Urothelium cell line (cell line): Measurements from ENCODE around the gene ZSWIM8.

ENCODE experiments used
- DNase-seq: peaks from one replicate; pipeline ENCODE4 v3.0.0; 2011; ENCODE audit warnings: low spot score, mixed read lengths
- FAIRE-seq: peaks from 2 replicates; lab custom pipeline; 2011; peaks lifted over from hg19 to GRCh38; lab: Jason Lieb, UNC

The ZSWIM8 gene

DNA sequence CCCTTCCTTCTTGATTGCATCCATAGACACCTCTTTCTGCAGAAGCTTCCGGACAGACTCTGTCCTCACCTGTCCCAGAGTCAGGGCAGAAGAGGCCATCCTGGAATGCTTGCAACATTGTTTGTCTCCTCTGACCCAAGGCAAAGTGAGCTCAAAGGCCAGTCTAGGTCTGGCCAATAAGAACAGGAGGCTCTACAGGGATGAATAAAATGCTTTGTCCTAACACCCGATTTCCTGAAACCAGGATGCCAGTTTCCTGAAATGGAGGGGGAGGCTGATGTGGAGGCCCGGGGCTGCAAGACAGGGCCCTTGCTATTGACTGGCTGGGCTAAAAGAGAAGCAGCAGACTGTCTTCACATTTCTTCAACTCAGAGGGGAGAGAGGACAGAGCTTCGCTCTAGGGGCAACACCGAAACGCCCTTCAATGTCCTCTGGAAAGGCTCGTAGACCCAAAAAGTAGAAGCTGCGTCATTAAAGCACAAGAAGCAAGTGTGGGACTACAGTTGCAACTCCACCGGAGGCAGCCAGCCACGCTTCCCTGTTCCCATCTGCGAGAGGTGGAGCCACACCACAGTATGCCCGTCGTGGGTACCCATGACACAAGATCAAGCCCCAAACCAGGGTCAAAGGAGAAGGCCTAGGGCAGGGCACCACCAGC, 55.1 kb downstream of the ZSWIM8 start:
- FAIRE-seq: no peak

DNA sequence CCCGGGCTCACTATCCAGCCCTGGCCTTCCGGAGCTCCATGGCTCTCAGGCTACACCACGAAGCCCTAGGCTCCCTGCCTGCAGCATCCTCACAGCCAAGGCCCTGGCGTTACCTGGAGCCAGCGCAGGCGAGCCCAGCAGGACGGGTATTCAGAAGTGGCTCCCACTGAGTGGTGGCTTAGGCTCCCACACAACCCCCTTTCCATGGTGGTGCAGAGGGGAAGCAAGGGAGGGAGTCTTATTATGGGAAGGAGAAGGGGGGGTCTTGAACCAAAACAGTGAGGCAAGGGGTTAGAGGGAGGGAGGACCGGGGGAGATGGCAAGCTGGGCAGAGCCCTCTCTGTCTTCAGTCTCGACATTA, 55.6 kb downstream of the ZSWIM8 start:
- no peak for FAIRE-seq
- no peak for DNase-seq

More for the DNA sequence above, 55.1 kb downstream of the ZSWIM8 start:
- no peak for DNase-seq

DNA sequence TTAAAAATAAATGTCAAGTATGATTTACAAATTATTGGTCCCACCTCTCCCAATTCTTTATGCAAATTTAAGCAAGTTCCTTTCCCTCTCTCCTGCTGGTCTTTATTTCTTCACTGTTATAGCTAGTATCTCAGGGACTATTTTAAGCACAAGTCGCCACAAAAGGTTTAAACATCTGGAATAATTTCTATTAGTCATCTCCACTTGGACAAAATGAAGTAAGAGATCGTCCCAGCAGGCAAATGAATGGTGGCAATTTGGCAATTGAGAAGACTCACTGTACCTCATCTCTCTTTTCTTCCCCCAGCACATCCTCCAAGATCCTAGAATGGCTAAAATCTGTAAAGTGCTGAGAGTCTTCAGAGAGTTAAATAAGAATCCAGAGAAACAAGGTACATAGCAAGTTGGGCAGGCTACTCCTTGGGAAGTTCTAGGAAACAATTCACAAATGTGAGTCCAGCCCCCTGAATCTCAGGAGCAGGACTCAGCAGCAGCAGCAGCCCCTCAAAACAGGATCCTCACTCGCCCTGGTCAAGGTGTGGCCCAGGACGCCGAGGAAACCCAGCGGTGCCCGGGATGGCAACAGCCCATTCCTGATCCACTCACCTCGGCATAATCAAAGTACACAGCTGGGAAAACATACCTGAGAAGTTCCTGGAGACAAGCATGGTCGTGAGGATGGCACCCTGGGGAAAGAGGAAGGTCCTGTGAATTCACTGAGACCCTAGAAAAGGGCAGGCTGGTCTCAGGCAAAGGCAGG, 56.3 kb downstream of the ZSWIM8 start:
- DNase-seq (no peak), FAIRE-seq (no peak)

DNA sequence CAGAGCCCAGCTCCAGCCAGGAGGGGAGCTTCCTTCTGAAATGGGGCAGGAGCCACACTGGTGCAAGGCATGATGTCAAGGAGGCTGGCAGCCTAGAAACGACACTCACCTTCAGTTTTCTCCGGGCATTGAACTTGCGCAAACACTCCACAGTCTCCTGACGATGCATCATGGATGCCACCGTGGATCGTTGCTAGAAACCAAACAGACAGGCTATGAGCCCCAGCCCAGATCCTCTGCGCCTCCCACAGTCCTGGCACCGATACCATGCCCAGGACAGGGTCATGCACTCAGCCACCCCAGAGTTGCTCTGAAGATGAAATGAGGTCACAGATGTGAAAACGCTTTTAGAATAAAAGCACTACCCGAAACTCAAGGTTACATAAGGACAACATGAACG, 56.9 kb downstream of the ZSWIM8 start:
- DNase-seq: no peak
- FAIRE-seq: no peak

DNA sequence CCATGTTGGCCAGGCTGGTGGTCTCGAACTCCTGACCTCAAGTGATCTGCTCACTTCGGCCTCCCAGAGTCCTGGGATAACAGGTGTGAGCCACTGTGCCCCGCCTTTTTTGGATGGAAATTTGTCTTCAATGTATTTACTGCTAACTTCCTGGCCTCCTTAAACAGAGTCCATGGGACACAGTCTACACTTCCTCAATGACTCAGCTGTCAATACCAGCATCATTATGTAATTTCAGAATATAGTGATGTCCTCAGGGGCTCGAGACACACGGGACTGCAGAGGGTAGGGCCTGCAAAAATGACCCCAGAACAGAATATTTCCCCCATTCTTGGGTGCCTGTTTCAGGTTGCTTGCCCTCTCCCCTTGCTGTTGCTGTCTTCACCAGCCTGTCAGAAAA, 57.9 kb downstream of the ZSWIM8 start:
- FAIRE-seq (no peak), DNase-seq (no peak)

DNA sequence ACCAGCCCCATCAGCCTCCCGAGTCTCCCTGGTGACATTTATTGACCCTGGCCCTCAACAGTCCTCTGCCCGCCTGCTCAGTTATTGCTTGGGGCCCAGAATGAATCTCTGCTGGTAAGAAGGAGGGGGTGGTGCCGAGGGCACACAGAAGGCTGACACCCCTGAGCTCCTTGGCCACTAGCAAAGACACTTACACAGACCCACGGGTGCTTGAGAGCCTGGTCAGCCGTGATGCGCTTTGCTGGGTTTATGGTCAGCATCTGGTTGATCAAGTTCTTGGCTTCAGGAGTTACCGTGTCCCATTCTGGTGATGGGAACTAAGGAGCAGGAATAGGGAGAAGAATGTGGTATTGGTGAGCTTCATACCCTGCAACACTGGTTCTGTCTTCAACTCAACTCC, 61.6 kb downstream of the ZSWIM8 start:
- no peak for FAIRE-seq
- DNase-seq: no peak

DNA sequence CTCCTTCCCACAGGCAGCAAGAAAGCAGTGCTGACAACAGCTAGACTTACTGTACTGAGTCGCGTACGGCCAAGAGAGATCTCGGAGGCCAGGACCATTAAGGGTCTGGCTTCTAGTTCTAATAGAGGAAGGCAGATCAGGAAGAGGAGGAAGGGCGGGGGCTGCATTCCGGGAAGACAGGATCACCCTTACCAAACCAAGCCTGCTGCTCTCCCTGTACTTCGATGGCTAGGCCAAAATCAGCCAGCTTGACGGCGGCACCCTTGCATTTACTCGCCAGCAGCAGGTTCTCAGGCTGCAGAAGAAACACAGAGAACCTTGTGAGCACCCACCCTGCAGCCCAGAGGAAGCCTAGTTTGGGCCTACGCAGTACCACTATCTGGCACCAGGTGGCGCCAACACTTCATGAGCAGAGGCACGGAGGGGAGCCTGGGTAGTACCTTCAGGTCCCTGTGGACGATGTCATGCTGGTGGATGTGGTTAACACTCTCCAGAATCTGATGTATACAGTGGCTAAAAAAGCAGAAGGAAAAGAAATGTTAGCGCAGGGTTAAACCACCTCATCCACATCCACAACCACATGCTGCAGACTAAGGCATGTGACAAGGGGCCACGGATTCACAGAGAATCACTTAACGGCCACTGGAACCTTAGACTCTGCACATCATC, 63.5 kb downstream of the ZSWIM8 start:
- FAIRE-seq: peak; percentile 90
- peak; percentile 88 for DNase-seq

DNA sequence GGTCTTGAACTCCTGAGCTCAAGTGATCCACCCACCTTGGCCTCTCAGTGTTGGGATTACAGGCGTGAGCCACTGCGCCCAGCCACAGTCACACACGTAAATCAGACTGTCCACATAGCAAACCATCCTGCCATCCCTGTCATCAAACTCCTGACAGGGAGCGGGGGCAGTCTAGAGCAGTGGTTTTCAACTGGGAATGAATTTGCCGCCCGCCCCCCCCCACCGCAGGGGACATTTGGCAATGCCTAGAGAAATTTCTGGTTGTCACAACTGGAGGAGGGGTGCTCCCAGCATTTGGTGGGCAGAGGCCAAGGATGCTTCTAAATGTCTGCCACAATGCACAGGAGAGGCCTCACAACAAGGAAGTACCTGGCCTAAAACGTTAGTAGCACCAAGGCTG, 64.8 kb downstream of the ZSWIM8 start:
- no peak for FAIRE-seq
- no peak for DNase-seq

DNA sequence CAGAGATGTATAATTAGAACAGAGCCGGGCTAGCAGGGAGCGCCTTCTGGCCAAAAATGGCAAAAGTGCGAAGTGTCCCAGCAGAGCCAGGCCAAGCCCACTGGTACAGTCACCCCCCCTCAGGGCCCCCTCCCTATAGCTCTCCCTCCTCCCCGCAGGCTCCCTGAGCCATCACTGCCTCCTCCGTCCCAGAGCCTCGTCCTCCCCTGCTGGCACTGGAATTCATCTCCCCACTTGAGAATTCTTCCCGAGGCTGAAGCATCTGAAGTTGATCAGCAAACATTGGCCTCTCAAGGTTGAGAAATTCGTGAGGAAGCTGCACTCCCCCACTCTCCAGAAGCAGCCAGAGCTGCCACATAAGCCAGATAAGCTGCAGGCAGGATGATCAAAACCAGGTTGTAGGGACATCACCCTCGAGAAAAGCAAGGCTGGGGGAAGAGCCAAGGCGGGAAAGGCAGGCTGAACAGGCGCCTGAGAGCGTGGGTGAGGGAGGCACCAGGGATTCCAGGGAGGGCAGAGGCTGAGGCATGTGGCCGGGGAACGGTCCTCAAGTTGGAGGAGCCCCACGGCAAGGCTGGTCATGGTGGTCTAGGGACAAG, 65.6 kb downstream of the ZSWIM8 start:
- no peak for DNase-seq

More for the DNA sequence above, 65.6 kb downstream of the ZSWIM8 start:
- no peak for FAIRE-seq
